NCI-H2107 (cell line): ENCODE data around the gene SRSF10.
A peak's percentile ranks its signal among the peaks of the same experiment; 100 is the strongest.
"Not testable (repeated sequence)": the region's sequence is repeated elsewhere in the genome, so short reads cannot be mapped to it uniquely, and the experiment has no call there.

ENCODE experiments used
- DNase-seq: peaks from one replicate; lab custom pipeline; 2025; lab: John Stamatoyannopoulos, UW

The SRSF10 gene

GRCh38 chr1:23958810-23959460 lies 21.2 kb downstream of the SRSF10 start:
- DNase-seq, result peak; percentile 85

GRCh38 chr1:23958040-23958809 lies 21.9 kb downstream of the SRSF10 start:
- DNase-seq, result not testable (repeated sequence)

GRCh38 chr1:23957096-23957495 lies 23.0 kb downstream of the SRSF10 start:
- DNase-seq, result no peak

GRCh38 chr1:23953020-23953419 lies 27.1 kb downstream of the SRSF10 start:
- no peak for DNase-seq

- no peak for DNase-seq
Observed at GRCh38 chr1:23947366-23947765, 32.8 kb downstream of the SRSF10 start.

- DNase-seq, result no peak
Observed at GRCh38 chr1:23936481-23937176, 43.5 kb downstream of the SRSF10 start.

GRCh38 chr1:23931491-23931880 lies 48.6 kb downstream of the SRSF10 start:
- no peak for DNase-seq

- DNase-seq, result no peak
Observed at GRCh38 chr1:23930861-23931490, 49.2 kb downstream of the SRSF10 start.

- no peak for DNase-seq
Observed at GRCh38 chr1:23930270-23930669, 49.9 kb downstream of the SRSF10 start.

GRCh38 chr1:23928789-23929188 lies 51.3 kb downstream of the SRSF10 start:
- no peak for DNase-seq

- DNase-seq, result no peak
Observed at GRCh38 chr1:23927097-23927496, 53.0 kb downstream of the SRSF10 start.

- no peak for DNase-seq
Observed at GRCh38 chr1:23925279-23925678, 54.8 kb downstream of the SRSF10 start.

- no peak for DNase-seq
Observed at GRCh38 chr1:23924601-23925000, 55.5 kb downstream of the SRSF10 start.

GRCh38 chr1:23923592-23924499 lies 56.3 kb downstream of the SRSF10 start:
- DNase-seq, result no peak

- DNase-seq, result no peak
Observed at GRCh38 chr1:23922321-23922943, 57.7 kb downstream of the SRSF10 start.

- peak; percentile 25 for DNase-seq
Observed at GRCh38 chr1:23916209-23917131, 63.7 kb downstream of the SRSF10 start.

- no peak for DNase-seq
Observed at GRCh38 chr1:23915466-23915865, 64.7 kb downstream of the SRSF10 start.

- DNase-seq, result no peak
Observed at GRCh38 chr1:23914921-23915320, 65.2 kb downstream of the SRSF10 start.
